HG02610 (cell line): ENCODE measurements around the gene SLC17A7.

Source experiments
- ATAC-seq: cut with Tn5 transposase; IDR thresholded peaks from one replicate; pipeline ENCODE4 v1.9.1; 2021; ENCODE audit warnings: mild to moderate bottlenecking, moderate library complexity; ENCODE audit not compliant: unreplicated experiment

Gene SLC17A7

DNA sequence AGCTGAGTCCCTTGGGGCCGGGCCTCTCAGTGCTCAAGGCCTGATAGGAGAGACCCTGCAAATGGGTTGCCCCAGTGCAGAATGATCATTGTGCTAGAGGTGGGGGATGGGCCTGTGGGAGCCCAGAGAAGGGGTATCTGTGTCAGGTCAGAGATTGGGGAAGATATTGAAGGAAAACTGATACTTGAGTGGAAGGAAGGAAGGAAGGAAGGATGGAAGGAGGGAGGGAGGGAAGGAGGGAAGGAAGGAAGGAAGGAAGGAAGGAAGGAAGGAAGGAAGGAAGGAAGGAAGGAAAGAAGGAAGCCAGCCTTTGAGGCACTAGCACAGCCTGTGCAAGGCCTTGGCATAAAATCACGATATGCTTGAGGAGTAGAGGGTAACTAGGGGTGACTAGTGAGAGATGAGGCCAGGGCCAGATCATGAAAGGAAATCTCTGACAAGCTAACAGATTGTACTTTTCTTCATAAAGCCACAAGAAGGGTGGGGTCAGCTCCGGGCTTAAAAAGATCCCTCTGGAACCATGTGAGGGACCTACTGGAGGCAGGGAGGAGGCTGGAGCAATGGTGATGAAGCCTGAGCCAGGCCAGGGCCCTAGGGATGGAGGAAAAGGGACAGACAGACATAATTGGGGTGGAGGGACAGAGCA, 29.5 kb downstream of the SLC17A7 start:
- ATAC-seq: no peak

DNA sequence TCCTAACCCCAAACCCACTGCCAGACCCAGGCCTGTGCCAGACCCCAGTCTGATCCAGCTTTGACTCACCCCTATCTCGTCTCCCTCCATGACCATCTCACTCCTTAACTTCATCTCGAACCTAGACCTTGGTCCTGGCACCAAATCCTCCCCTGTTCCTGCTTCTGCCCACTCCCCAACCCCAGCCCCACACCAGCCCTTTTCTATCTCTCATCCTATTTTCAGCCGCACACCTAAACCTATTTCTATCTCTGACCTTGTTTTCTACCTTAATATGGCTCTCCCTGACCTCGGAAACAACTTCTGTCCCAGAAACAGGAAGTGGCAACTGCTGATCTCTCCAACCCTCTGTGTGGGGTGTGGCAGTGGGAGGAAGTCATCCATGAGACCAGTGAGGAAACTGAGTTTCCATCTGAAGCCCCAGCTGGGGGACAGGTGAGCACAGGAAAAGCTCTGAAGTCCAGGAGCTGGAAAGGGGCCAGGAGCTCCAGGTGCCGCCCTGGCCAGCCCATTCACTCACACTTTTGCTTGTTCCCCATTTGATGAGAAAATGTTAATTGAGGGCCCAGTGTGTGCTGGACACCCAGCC, 31.8 kb downstream of the SLC17A7 start:
- ATAC-seq: no peak

DNA sequence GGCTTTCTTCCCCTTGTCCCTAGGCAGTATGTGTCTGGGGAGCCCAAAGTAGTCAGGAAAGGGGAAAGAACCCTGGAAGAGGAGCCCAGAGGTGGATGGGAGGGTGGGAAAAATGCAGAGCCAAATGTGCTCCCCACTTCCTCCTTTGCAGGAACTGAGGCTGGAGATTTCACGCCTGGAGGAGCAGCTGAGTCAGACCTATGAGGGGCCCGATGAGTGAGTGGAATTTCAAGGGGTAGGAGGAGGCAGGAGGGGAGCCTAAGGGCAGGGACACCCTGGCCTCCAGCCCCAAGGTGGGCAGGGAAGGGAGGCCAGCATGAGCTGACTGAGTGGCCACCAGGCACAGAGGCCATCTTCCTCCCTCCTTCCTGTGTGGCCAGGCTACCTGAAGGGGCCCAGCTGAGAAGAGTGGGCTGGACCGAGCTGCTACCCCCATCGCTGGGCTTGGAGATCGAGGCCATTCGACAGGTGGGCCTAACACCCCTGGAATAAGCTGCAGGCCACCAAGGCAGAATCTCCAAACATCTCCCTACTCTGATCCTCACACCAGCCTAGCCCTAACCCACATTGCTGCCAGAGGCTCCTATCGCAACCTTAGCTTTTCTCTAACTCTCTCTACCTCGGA, 32.4 kb downstream of the SLC17A7 start:
- no peak for ATAC-seq

DNA sequence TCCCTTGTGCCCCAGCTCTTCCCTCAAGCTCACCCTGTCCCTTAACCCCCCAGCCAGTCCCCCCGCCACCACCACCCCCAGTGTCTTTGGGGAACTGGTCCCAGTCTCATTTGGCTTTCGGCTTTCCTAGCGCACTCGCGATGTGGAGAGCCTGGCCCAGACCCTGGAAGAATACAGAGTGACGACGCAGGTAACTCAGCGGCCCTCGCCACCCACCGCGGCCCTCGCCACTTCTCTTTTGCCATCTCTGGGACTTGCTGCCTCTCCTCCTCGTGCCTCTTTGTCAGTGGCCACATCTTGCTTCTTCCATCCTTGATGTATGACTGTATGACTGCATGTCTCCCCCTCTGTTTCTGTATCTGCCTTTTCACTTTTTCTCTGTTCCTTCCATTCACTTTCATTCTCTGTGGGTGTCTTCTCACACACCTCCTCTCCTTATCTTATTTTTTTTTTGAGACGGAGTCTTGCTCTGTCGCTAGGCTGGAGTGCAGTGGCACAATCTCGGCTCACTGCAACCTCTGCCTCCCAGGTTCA, 33.8 kb downstream of the SLC17A7 start:
- ATAC-seq: no peak

DNA sequence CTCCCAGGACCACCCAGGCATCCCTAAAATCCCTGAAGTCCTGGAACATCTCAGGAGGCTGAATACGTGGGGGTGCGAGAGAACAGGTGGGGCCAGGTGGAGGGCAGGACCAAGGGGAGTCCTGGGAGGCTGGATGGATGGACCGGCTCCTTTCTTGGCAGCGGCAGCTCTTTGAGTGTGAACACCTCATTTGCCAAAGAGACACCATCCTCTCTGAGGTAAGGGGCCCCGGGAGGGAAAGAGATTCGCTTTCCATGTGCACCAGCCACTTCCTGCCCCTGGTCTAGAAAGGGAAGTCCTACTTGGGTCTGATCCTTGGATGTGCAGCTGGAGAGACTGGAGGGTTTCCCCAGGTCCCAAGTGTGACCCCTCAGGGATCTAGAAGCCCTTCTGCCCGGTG, 34.2 kb downstream of the SLC17A7 start:
- no peak for ATAC-seq

DNA sequence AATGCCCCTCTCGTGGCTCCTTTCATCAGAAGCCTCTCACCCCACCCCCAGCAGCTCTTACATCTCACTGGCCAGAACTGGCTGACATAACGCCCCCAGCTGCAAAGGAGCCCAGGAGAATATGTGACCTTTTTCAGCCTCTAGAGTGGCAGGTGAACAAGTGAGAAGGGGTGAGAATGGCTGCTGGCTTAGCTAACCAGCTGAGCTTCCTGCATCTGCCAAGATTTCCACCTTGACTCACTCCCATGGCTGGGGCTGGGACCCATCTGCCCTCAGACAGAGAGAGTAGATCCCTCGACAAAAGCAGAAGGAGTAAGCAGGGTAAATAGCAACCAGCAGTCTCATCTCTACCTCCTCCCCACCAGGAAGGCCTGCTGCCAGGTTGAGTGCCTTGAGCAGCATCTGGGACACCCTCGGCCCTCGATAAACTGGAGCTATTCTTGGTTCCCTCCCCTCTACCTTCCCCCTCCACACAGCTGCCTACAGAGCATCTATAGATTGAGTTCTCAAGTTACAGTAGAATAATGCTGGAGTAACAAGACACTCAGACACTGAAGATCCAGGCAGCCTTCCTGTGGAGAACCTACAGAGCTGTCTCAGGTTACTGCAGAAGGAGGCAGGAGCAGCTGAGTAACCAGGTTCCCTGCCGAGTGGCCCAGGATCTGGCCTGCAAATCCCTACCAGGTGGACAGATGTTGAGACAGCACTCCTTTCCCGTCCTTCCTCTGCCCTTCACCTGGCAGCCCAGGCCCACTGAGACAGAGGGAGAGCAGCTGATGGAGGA, 37.7 kb downstream of the SLC17A7 start:
- ATAC-seq: no peak

DNA sequence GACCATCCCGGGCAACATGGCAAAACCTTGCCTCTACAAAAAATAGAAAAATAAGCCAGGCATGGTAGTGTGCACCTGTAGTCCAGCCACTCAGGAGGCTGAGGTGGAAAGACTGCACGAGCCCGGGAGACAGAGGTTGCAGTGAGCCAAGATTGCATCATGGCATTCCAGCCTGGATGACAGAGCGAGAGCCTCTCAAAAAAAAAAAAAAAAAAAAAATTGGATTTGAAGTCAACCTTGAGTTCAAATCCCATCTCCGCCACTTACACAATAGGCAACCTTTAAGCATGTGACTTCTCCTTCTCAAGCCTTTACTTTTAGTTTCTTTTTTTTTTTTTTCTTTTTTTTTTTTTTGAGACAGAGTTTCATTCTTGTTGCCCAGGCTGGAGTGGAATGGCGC, 41.3 kb downstream of the SLC17A7 start:
- ATAC-seq: no peak

DNA sequence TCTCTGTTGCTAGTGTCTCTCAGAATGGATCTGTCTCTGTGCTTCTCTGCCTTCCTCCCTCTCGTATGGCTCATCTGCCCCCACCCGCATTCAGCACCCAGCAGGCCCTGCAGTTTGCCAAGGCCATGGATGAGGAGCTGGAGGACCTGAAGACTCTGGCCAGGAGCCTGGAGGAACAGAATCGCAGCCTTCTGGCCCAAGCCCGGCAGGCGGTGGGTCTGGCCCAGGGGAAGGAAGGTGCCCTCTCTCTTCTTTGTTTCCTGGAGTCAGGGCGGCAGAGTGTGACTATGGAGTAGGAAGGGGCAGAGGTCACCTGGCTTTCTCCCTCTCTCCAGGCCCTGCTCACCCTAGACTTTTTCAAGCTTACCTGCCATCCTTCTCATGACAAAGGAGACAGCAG, 42.4 kb downstream of the SLC17A7 start:
- no peak for ATAC-seq

DNA sequence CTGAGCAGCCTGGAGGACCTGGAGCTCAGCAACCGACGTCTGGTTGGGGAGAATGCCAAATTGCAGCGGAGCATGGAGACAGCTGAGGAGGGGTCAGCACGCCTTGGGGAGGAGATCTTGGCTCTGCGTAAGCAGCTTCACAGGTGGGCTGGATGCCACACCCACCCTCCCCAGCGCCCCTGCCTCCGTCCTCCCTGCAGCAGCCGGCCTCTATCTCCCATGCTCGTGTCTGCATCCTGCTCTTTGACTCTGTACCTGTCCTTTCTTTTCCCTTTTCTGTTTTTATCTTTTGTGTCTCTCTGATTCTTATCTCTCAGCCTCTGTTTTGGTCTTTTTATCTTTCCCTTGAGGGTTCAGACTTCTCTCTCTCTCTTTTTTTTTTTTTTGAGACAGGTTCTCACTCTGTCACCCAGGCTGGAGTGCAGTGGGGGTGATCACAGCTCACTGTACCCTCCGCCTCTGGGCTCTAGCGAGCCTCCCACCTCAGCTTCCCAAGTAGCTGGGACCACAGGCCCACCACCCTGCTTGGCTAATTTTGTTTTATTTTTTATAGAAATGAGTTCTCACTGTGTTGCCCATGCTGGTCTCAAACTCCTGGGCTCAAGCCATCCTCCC, 43.2 kb downstream of the SLC17A7 start:
- no peak for ATAC-seq

DNA sequence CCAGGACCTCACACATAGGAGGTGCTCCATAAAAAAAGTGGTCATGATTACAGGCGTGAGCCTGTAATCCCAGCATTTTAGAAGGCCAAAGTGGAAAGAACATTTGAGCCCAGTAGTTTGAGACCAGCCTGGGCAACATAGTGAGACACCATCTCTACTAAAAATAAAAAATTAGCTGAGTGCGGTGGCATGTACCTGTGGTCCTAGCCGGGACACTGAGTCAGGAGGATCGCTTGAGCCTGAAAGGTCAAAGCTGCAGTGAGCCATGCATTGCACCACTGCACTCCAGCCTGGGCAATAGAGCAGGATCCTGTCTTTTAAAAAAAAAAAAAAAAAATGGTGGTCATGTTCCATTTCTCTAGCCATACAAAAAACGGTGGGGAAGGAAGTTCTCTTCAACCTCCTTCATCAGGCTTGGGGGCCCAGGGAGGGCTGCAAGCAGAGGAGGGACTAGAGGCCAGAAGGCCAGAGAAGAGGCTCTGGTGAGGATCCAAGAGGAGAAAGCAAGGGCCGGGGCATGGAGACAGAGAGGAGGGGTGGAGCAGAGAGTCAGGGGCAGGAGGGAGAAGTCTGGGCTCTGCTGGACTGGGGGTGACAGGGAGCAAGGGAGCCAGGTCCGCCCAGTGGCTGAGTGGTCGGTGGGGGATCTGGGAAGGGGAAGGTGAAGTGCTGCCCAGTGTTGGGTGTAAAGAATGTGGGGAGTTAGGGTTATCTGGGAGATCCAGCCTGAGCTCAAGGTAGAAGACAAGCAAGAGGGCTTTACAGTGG, 44.4 kb downstream of the SLC17A7 start:
- ATAC-seq: no peak

DNA sequence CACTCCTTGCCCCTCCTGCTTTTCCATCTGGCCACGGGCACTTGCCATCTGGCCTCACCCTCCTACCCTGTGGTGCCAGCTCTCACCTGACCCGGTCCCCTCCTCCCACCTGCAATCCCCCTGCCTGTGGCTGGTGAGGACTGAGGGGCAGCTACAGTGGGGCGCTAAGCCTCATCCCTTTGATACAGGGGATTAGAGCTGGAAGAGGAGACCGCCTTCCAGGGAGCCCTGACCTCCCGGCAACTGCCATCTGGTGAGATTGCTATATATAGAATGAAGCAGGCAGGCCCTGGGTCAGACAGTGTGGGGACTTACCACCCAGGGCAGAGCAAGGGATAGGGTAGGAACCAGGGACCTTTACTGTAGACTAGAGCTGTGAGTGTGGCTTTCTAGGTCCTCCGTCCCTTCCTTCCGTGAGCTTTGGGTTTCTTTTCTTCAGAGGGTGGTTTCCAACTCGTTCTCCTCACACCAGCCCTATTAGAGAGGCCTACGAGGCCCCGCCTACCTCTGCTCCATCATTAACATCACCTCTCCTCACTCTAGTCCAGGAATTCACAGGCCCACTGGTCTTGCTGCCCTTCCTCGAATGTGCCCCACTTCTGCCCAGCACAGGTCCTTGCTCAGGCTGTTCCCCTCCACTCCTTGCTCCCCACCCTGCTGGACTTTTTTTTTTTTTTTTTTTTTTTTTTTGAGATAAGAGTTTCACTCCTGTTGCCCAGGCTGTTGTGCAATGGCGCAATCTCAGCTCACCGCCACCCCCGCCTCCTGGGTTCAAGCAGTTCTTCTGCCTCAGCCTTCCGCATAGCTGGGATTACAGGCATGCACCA, 45.5 kb downstream of the SLC17A7 start:
- no peak for ATAC-seq

DNA sequence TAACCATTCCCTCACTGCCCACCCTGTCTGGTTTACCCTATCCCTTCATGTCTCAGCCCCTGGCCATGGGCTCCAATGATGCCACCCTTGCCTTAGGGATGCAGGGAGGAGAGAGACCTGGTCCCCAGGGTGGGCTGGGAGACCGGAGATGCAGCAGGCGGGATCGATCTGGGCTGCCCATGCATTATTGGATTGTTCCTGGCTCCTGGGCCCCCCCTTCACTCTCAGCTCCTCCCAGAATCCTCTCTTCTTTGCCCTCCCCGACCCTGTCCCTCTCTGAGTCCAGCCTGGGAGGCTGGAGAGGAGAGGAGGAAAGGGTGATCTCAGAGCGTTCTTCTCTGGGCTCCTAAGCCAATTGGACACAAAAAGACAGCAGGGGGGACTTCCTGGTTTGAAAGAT, 47.4 kb downstream of the SLC17A7 start:
- ATAC-seq: no peak

DNA sequence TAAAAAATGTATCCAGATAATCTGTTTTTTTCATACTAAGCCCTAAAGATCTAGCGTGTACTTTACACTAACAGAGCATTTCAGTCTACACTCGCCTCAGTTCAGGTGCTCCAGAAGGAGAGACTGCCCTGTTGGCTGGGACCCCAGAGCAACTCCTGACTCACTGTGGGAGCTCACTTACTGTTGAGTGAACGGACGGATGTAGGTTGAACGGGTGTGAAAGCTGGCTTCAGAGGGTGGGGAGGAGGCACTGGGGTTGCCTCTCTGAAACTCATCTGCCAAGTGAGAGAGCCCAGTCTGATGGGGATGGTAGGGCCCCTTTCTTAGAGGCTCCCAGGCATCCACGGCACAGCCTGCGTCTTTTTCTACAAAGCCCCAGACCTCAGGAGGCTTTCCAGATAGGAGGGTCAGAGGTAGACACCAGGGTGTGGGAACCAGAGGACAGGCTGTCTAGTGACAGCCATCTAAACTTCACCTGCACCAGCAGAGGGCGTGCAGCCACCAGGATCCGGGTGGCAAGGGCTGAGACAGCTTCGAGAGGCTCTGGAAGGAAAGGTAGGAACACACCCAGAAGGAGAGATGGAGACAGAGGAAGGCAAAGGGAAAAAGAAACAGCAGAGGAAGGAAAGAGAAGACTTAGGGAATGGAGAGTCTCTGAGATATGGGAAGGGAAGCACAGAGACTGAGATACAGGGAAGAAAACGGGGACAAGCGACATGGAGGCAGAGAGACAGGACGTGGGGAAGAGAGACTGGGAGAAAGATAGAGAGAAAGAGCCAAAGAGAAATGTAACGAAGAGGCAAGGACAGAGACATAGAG, 49.5 kb downstream of the SLC17A7 start:
- peak; percentile 62 for ATAC-seq

DNA sequence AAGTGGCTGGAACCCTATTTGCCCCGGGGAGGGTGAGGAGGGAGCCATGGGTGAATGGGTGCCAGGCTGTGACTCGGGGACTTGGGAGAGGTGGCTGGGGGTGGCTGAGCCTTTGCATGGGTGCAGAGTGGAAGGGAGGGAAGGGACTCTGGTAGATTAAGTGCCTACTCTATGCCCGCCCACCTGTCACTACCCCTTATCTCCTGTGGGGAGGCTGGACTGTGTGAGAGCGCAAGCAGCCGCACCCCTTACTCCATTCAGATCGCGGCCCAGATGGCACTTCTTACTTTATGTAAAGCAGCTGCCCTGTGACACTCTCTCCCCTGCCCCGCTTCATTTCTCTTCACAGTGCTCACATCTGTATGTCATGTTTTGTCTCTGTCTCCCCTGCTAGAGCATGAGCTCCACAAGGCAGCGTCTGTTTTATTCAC, 50.4 kb downstream of the SLC17A7 start:
- ATAC-seq: no peak

DNA sequence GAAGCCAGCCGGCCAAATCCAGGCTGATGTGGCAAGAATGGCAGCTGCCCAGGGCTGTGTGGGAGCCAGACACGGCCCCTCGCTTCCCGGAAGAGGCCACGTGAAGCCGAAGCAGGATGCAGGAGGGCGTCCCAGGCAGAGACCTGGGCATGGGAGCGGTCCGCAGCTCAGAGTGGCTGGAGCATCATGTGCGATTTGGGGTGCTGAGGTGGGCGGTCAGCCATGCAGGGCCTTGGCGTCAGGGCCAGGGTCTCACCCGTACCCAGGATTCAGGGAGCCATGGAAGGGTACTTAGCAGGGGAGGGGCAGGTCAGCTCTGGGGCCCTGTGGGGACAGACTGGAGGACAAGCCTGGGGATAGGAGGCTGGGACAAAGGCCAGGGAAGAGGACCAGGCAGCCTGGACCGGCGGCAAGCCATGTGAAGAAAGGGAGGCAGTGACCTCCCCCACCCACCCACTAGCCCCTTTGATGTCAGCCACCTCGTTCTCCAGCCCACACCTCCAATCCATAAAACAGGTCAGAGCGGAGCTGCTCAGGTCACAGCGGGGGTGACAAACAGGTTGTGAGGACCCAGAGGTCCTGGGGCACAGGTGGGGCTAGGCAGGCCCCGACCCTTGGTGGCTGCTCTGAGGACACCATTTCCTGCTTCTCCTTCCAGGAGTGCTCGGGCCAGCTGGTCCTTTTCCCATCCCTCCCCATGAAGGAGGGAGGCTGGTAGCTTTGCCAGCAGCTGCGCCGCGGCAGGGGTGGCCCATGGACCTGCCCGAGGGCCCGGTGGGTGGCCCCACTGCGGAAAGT, 51.0 kb downstream of the SLC17A7 start:
- no peak for ATAC-seq

DNA sequence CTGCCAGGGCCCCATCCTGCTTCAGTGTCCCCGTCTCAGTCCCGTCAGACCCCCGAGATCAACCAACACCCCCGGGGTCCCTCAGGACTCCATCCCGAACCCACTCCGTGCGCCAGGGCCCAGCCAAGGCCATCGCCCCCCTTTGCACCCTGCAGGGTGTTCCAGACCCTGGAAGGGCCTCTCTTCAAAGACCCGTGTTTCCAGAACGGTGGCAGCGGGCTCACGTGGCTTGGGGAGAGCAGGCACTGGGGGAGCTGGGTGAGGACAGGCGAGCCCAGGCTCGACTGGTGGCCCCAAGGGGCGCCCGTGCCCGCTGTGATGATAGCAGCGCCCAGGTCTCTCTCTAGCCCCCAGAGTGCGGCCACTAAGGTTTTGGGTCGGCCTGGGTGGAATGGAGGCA, 51.9 kb downstream of the SLC17A7 start:
- no peak for ATAC-seq

DNA sequence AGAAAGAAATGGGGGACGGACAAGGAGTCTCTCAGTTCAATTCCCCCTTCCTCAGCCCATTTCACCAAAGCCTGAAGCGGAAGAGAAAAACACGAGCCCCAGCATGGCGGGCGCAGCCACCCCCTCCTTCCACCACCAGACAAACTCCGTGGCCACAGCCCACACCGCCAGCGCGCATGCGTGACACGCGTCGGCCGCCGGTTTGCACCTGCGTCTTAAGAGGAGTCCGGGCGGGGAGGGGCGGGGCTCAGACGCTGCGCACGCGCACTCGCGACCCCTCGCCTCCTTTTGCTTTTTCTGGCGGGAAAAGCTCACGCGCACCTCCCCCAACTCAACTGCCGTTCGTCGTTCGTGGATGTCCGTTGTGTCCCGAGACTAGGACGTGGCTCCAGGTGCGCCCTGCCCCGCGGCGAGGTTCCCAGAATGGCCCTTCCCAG, 53.4 kb downstream of the SLC17A7 start, which contains the start of gene KASH5:
TSS of gene KASH5 (plus strand) at position 314 of the 437 bp plus-strand sequence. CDS start 2,635 bp downstream, outside the sequence.
- no peak for ATAC-seq

DNA sequence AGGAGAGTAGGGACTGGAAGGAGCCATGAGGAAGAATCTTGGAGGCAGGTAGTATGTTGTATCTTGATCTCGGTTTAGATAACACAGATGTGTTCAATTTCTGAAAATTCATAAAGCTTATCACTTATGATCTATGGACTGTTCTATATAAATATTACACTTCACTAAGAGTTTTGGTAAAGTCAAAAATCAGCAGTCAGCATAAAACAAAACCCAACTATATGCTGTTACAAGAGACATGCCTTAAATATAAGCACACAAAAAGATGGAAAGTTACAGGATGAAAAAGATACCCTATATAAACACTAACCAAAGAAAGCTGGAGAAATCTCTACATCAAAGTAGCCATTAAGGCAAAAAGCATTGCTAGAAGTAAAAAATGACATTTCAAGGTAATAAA, 57.7 kb downstream of the SLC17A7 start:
- no peak for ATAC-seq
